GM21529 (cell line): Measurements from ENCODE around the gene CAD.
"Not testable (repeated sequence)": the region's sequence is repeated elsewhere in the genome, so short reads cannot be mapped to it uniquely, and the experiment has no call there.

Experiments used
- ATAC-seq: cut with Tn5 transposase; IDR thresholded peaks from one replicate; pipeline ENCODE4 v1.9.1; 2021; ENCODE audit not compliant: unreplicated experiment

CAD gene

DNA sequence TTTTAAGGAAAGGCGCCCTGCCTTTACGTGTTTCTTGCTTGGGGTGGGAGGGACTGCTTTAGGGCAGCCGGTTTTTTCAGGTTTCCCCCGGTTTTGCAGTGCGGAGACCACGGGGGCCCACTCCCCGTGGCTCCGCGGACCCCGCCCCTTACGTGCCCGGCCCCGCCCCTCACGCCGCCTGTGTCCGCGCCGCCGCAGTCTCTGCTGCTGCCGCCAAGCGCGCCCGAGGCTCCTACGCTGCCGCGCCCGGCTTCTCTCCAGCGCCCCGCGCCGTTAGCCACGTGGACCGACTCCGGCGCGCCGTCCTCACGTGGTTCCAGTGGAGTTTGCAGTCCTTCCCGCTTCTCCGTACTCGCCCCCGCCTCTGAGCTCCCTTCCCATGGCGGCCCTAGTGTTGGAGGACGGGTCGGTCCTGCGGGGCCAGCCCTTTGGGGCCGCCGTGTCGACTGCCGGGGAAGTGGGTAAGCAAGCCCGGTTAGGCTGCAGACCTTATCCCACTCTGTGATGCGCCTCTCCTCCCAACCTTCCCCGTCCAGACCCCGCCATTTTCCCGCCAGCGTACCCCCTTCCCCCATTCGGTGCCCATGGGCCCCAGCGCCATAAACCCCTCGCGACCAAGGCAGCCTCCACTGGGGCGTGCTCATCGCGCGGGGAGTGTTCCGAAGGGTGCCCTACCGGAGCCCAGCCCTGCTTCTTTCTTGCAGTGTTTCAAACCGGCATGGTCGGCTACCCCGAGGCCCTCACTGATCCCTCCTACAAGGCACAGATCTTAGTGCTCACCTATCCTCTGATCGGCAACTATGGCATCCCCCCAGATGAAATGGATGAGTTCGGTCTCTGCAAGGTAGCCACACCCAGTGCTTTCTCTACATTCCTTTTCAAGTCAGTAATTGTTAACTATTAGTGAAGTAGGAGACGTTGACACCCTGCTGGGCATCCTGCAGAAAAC lies at the start of gene CAD:
CAD (plus strand) TSS at position 197 of the 949 bp plus-strand sequence; CDS start at position 380, 183 bp downstream.
- peak; percentile 76 for ATAC-seq

GRCh38 chr2:27170581-27171337 lies 46.4 kb upstream of the CAD start:
- no peak for ATAC-seq

DNA sequence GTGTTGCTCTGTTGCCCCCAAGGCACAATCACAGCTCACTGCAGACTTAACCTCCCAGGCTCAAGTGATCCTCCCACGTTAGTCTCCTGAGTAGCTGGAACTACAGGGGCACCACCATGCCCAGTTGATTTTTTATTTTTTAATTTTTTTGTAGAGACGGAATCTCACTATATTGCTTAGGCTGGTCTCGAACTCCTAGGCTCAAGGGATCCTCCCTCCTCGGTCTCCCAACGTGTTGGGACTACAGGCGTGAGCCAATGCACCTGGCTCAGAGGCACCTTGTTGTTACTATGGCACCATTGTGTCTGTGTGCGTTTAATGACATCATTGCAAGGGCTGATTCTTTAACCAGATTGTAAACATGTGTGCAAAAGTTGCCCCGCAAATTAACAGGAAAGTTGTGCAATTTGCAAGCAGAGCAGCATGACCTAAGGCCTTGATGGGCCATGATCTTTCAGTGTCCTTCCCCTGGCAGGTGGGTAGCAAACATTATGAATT lies 45.8 kb upstream of the CAD start:
- no peak for ATAC-seq

- no peak for ATAC-seq
Measured at GRCh38 chr2:27174638-27175037, 42.5 kb upstream of the CAD start.

GRCh38 chr2:27175330-27175729 lies 41.8 kb upstream of the CAD start:
- no peak for ATAC-seq

DNA sequence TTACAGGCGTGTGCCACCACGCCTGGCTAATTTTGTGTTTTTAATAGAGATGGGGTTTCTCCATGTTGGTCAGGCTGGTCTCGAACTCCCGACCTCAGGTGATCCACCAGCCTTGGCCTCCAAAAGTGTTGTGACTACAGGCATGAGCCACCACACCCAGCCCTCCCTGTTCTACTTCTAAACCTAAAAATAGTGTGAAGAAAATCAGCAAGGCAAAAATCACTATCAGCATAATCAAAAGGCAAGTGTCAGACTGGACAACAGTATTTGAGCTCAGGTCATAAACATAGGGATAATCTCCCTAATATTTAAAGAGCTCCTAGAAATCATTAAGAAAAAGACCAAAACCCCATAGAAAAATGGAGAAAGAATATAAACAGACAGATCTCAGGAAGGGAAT lies 41.4 kb upstream of the CAD start:
- ATAC-seq: not testable (repeated sequence)

DNA sequence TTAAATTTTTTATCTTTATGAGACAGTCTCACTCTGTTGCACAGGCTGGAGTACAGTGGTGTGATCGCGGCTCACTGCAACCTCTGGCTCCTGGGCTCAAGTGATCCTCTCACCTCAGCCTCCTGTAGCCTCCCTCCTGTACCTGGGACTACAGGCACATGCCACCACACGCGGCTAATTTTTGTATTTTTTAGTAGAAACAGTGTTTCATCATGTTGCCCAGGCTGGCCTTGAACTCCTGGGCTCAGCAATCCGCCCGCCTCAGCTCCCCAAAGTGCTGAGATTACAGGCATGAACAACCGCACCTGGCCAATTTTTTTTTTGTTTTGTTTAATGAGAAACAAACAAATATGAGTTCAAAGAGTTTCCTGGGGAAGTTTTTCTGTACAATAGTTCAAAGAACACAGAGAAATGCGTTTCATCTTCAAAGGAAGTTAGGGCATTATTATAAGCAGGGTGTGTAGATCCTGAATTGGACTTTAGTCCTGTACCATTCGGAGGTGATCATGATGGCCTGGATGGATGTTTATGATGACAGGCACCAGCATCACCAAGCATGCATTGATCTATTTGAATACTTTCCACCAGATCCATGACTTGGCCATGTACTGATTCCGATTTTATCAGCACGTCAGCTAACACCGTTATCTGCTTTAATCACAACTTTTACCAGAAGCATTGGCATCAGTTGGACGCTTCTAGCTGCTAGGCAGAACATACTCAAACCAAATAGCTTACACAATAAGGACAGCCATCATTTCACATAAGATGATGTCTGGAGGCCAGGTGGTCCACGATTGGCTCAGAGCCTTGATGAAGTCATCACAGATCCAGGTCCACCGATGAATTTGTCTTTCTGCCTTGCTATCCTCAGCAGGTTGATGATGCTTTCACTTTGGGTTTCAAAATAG lies 39.5 kb upstream of the CAD start:
- no peak for ATAC-seq

DNA sequence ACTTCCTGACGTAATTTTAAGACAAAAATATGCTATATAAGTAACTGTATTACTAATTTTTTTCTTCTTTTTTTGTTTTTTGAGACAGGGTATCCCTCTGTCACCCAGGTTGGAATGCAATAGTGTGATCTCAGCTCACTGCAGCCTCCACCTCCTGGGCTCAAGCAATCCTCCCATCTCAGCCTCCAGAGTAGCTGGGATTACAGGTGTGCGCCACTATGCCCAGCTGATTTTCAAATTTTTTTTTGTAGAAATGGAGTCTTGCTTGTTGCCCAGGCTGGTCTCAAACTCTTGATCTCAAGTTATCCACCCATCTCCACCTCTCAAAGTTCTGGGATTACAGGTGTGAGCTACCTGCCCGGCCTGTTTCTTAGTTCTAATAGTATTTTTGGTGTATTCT lies 38.7 kb upstream of the CAD start:
- ATAC-seq: no peak

DNA sequence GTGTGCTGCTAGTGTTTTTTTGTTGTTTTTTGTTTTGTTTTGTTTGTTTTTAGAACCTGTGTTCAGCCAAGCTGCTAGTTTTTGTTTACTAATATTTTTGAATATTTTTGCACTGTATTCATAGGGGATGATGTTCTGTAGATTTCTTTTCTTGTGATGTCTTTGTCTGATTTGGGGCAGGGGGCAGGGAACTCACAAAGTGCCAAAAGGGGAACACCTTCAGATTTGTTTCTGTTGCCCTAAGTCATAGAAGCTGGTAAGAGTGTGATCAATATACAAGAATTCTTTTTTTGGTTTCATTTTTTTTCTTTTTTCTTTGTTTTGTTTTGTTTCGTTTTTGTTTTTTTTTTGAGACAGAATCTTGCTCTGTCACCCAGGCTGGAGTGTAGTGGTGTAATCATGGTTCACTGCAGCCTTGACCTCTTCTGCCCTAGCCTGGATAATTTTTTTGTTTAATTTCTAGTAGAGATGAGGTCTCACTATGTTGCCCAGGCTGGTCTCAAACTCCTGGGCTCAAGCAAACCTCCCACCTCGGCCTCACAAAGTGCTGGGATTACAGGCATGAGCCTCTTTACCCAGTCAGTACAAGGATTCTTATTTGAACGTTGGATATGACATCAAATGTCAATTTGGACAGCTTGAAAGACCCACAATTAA lies 37.7 kb upstream of the CAD start:
- no peak for ATAC-seq

- ATAC-seq: no peak
Measured at GRCh38 chr2:27182346-27182745, 34.8 kb upstream of the CAD start.

- ATAC-seq: no peak
Measured at GRCh38 chr2:27184115-27184514, 33.1 kb upstream of the CAD start.

DNA sequence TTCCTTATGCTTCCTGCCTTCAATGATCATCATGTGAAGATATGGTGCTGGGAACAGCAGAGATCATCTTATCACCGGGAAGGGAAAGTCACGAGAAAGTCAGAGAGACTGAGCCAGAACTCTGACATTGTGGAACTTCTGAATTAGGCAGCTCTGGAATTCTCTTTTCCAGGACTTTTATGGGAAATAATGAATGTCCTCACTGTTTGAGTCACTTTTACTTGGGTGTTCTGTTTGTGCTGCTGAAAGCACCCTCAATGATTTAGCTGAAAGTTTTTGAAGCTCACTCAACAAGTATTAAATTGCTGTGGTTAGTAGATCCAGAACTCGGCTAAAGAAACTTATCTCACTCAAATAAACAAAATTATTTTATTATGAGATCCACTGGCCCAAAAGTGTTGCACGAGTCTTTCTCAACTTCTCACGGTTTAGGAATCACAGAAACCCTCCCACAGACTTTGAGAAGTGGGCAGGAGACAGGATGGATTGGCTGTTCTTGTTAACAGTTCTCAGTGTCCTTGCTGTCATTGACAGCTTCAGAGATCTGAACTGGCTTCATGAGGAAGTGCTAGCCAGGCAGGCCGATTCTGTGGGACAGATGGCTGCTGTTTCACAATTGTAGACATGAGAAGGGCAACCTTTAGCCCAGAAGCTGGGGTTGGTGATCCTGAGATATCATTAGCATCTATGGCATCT lies 31.7 kb upstream of the CAD start:
- no peak for ATAC-seq

- ATAC-seq: no peak
Measured at GRCh38 chr2:27186613-27187345, 30.4 kb upstream of the CAD start.

GRCh38 chr2:27189989-27190388 lies 27.2 kb upstream of the CAD start:
- ATAC-seq: no peak

GRCh38 chr2:27191070-27191829 lies 25.9 kb upstream of the CAD start:
- no peak for ATAC-seq

GRCh38 chr2:27194538-27195354 lies 22.4 kb upstream of the CAD start:
- ATAC-seq: no peak

- ATAC-seq: not testable (repeated sequence)
Measured at GRCh38 chr2:27195799-27196198, 21.4 kb upstream of the CAD start.
